Suprapubic skin (tissue), 4 donors: Measurements from ENCODE around the gene FAM167B. TPM values are rescaled to one million over a fixed set of nuclear protein-coding genes. Genes with fewer than 3 reads are reported as not detected.

Experiments
- DNase-seq, 2 donors: peaks; one replicate each; pipeline ENCODE4 v3.0.0-alpha.2; 2019; ENCODE audit warnings: low spot score in 2 of 2
- H3K27ac ChIP-seq: fragments of 200-600 bp; sonication (generic); one replicate; pipeline ENCODE4 v1.5.1; 2019
- H3K27me3 ChIP-seq: fragments of 200-600 bp; sonication (generic); one replicate; pipeline ENCODE4 v1.5.1; 2019
- H3K36me3 ChIP-seq: fragments of 200-600 bp; sonication (generic); one replicate; pipeline ENCODE4 v1.5.1; 2019
- H3K4me1 ChIP-seq: fragments of 200-600 bp; sonication (generic); one replicate; pipeline ENCODE4 v1.5.1; 2019
- H3K4me3 ChIP-seq: fragments of 200-600 bp; sonication (generic); one replicate; pipeline ENCODE4 v1.5.1; 2019; ENCODE audit warnings: mild to moderate bottlenecking
- H3K9me3 ChIP-seq: fragments of 200-600 bp; sonication (generic); one replicate; pipeline ENCODE4 v1.5.1; 2019
- EP300 ChIP-seq: sonication (generic); formaldehyde crosslinking; IDR thresholded peaks from one replicate; pipeline ENCODE4 v1.6.1; 2017; ENCODE audit warnings: antibody characterized with exemption
- POLR2A ChIP-seq, 2 donors: fragments of 450-650 bp; IDR thresholded peaks; one replicate each; pipeline ENCODE4 v1.6.1; 2017; ENCODE audit warnings: antibody characterized with exemption in 2 of 2, mild to moderate bottlenecking in 2 of 2, moderate library complexity in 2 of 2
- POLR2AphosphoS5 ChIP-seq, 3 donors: sonication (generic); formaldehyde crosslinking; IDR thresholded peaks; one replicate each; pipeline ENCODE4 v1.6.1; 2017; ENCODE audit warnings: antibody characterized with exemption in 3 of 3
- WGBS: methylation state at CpG from one replicate; pipeline ENCODE4 v1.1.5; 2018; 5-methylcytosine and 5-hydroxymethylcytosine counted together
- total RNA-seq, 4 donors: library from RNA; depleted of rRNA; stranded (reverse); fragments of >200 nt; gene quantifications; one replicate each; pipeline ENCODE4 v1.1.0, GENCODE V29; 2016
- TF ChIP-seq, protein P1 (sequence below), 2 donors: fragments of 200-600 bp in 1 of 2; fragments of 450-650 bp in 1 of 2; sonication (generic) in 1 of 2; IDR thresholded peaks; one replicate each; pipeline ENCODE4 v1.5.1; 2016 to 2019; ENCODE audit warnings: antibody characterized with exemption in 2 of 2, mild to moderate bottlenecking in 1 of 2, moderate library complexity in 1 of 2

FAM167B gene
- total RNA-seq, 4 donors from 2014 or later = 1.5 TPM; not detected in 2

DNA sequence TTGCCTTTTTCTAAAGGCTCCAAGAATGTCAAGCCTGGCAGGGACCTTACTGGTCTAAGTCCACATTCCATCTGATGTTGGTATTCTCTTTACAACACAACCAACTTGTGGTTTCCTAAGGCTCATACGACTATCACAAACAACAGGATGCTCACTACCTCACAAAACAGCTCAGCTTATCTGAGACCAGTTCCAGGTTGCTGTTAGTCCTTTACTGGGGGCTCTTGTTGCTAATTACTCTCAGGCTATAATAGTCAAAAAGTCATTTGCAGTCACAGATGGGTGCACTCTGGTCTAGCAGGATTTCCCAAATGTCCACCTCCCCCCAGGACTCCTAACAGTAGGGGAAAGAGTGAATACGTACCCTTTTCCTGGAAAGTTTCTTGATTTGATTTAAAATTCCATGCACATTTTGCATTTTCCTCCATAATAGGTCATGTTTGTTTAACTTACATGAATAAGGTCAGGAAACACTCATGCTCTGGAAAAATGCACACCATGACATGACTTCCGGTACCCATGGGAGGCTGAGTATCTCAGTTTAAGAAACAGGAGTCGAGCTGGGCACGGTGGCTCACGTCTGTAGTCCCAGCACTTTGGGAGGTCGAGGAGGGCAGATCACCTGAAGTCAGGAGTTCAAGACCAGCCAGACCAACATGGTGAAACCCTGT is 20.0 kb downstream of the FAM167B start:
- Histone ChIP-seq H3K4me3 (no peak overlapping the region), H3K9me3 (no peaks in the 10 kb centered on the region), H3K4me1 (no peaks in the 10 kb centered on the region), H3K36me3 (no peaks in the 10 kb centered on the region), H3K27ac (no peak overlapping the region), H3K27me3 (no peaks in the 10 kb centered on the region)
- 73% methylated on average over 7 of the region's 7 CpGs for WGBS
- no peak for DNase-seq
- no peak for TF ChIP-seq POLR2A (IDR thresholded peaks at IDR 0.05)

DNA sequence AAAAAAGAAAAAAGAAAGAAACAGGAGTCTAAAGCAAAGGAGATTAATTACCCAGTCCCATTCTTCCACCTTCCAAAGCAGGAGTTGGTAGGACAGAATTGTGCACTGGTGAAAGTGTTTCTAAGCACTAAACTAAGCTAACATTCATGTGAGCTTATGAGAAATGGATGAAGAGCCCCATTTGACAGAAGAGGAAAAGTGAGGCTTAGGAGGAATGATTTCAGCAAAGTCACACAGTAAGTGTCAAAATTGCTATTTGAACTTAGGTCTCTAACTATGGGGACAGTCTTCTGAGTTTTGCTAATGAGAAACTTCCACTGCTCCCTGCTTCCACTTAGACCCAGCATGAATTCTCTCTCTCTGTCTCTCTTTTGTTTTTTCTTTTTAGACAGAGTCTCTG is 22.7 kb downstream of the FAM167B start:
- H3K4me1 ChIP-seq = no peaks in the 10 kb centered on the region
- no peak for DNase-seq
- H3K4me3 ChIP-seq = no peak overlapping the region
- H3K9me3 ChIP-seq = no peaks in the 10 kb centered on the region
- peaks cover 5% of the 10 kb centered on the region for H3K27me3 ChIP-seq
- no peak overlapping the region for H3K27ac ChIP-seq
- TF ChIP-seq POLR2AphosphoS5 (IDR thresholded peaks at IDR 0.05) (no peak), EP300 (no peak), POLR2A (IDR thresholded peaks at IDR 0.05) (no peak)
- TF ChIP-seq, protein P1, sequence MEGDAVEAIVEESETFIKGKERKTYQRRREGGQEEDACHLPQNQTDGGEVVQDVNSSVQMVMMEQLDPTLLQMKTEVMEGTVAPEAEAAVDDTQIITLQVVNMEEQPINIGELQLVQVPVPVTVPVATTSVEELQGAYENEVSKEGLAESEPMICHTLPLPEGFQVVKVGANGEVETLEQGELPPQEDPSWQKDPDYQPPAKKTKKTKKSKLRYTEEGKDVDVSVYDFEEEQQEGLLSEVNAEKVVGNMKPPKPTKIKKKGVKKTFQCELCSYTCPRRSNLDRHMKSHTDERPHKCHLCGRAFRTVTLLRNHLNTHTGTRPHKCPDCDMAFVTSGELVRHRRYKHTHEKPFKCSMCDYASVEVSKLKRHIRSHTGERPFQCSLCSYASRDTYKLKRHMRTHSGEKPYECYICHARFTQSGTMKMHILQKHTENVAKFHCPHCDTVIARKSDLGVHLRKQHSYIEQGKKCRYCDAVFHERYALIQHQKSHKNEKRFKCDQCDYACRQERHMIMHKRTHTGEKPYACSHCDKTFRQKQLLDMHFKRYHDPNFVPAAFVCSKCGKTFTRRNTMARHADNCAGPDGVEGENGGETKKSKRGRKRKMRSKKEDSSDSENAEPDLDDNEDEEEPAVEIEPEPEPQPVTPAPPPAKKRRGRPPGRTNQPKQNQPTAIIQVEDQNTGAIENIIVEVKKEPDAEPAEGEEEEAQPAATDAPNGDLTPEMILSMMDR (IDR thresholded peaks at IDR 0.05) = no peak
- no peaks in the 10 kb centered on the region for H3K36me3 ChIP-seq

DNA sequence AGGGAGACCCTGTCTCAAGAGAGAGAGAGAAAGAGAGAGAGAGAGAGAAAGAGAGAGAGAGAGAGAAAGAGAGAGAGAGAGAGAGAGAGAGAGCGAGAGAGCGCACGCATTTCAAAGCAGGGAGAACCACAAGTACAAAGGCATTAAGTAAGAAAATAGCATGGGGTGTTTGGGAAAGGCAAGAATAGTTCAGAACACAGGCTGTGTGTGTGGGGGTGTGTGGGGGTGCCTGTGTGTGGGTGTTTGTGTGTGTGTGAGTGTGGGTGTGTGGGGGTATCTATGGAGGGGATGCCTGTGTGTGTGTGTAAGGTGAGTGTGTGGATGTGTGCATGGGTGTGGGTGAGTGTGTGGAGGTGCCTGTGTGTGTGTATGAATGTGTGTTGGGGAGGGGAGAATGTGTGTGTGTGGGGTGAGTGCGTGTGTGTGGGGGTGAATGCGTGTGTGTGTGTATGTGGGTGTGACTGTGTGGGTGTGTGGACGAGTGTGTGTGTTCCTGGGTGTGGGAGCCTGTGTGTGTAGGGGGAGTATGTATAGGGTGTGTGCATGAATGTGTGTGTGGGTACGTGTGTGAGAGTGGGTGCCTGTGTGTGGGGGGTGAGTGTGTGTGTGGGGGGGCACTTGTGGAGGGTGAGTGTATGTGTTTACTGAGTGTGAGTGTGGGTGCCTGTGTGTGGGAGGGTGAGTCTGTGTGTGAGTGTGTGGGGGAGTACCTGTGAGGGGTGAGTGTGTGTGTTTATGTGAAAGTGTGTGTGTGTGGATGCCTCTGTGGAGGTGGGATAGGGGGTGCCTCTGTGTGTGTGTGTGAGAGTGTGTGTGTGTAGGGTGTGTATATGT is 25.8 kb downstream of the FAM167B start:
- TF ChIP-seq POLR2AphosphoS5 (IDR thresholded peaks at IDR 0.05) = no peak
- no peak for TF ChIP-seq POLR2A (IDR thresholded peaks at IDR 0.05)
- TF ChIP-seq, protein P1 (IDR thresholded peaks at IDR 0.05) = no peak
- no peak for TF ChIP-seq EP300
- 61% methylated on average over 7 of the region's 7 CpGs for WGBS
- Histone ChIP-seq H3K27me3 (peaks cover 22% of the 10 kb centered on the region), H3K4me3 (no peak overlapping the region), H3K27ac (no peak overlapping the region), H3K9me3 (no peaks in the 10 kb centered on the region), H3K36me3 (no peaks in the 10 kb centered on the region), H3K4me1 (peaks cover 3% of the 10 kb centered on the region)
- no peak for DNase-seq

DNA sequence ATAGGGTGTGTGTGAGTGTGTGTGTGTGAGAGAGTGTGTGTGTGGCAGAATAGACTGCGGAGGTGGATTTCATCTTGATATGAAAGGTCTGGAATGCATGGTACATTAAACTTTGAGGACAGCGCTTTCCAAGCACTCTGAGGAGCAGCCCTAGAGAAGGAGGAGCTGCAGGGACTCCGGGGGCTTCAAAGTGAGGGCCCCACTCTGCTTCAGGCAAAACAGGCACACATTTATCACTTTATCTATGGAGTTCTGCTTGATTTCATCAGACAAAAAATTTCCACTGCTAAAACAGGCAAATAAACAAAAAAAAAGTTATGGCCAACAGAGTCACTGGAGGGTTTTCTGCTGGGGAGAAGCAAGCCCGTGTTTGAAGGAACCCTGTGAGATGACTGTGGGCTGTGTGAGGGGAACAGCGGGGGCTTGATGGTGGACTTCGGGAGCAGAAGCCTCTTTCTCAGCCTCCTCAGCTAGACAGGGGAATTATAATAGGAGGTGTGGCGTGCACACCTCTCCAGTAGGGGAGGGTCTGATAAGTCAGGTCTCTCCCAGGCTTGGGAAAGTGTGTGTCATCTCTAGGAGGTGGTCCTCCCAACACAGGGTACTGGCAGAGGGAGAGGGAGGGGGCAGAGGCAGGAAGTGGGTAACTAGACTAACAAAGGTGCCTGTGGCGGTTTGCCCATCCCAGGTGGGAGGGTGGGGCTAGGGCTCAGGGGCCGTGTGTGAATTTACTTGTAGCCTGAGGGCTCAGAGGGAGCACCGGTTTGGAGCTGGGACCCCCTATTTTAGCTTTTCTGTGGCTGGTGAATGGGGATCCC is 26.6 kb downstream of the FAM167B start:
- Histone ChIP-seq H3K9me3 (no peaks in the 10 kb centered on the region), H3K4me1 (peaks cover 3% of the 10 kb centered on the region), H3K27me3 (peaks cover 22% of the 10 kb centered on the region), H3K36me3 (no peaks in the 10 kb centered on the region), H3K27ac (no peak overlapping the region), H3K4me3 (no peak overlapping the region)
- 42% methylated on average over 10 of the region's 10 CpGs for WGBS
- no peak for TF ChIP-seq POLR2A (IDR thresholded peaks at IDR 0.05)
- TF ChIP-seq, protein P1 (IDR thresholded peaks at IDR 0.05) = no peak
- TF ChIP-seq POLR2AphosphoS5 (IDR thresholded peaks at IDR 0.05) = no peak
- no peak for TF ChIP-seq EP300
- DNase-seq = no peak

DNA sequence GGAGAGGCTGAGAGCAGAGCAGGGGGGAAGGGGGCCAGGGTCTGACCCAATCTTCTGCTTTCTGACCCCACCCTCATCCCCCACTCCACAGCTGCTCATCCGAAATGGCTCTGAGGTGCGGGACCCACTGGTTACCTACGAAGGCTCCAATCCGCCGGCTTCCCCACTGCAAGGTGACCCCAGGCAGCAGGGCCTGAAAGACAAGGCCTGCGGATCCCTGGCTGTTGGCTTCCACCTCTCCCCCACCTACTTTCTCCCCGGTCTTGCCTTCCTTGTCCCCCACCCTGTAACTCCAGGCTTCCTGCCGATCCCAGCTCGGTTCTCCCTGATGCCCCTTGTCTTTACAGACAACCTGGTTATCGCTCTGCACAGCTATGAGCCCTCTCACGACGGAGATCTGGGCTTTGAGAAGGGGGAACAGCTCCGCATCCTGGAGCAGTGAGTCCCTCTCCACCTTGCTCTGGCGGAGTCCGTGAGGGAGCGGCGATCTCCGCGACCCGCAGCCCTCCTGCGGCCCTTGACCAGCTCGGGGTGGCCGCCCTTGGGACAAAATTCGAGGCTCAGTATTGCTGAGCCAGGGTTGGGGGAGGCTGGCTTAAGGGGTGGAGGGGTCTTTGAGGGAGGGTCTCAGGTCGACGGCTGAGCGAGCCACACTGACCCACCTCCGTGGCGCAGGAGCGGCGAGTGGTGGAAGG is 27.8 kb downstream of the FAM167B start:
- 76% methylated on average over 29 of the region's 31 CpGs for WGBS

More for the DNA sequence above, 27.8 kb downstream of the FAM167B start:
- TF ChIP-seq POLR2AphosphoS5 (IDR thresholded peaks at IDR 0.05) (no peak), EP300 (no peak), POLR2A (IDR thresholded peaks at IDR 0.05) (no peak)
- TF ChIP-seq, protein P1 (IDR thresholded peaks at IDR 0.05) = no peak
- Histone ChIP-seq H3K27me3 (peaks cover 22% of the 10 kb centered on the region), H3K4me1 (peaks cover 3% of the 10 kb centered on the region), H3K27ac (no peak overlapping the region), H3K4me3 (no peak overlapping the region), H3K36me3 (no peaks in the 10 kb centered on the region), H3K9me3 (no peaks in the 10 kb centered on the region)
- no peak for DNase-seq
